ENCODE data around the gene CELSR1. TPM values are rescaled to one million over a fixed set of nuclear protein-coding genes. Genes with fewer than 3 reads are reported as not detected.
A peak's percentile ranks its signal among the peaks of the same experiment; 100 is the strongest.

The CELSR1 gene
- 10 to 100 TPM; 19.8 to 34.8 TPM for polyA plus RNA-seq

GRCh38 chr22:46537225-46537945 lies at the start of gene CELSR1:
Gene CELSR1, minus strand, starts transcription at chr22:46537620. Its CDS starts 450 bp downstream, at chr22:46537170.
- Histone ChIP-seq H3K4me3 (ENCODE audit: low read depth in 1 of 2, low read length in 2 of 2) (peak within 1 kb of the TSS; percentile 56 to 72), H3K27me3 (ENCODE audit: control insufficient read depth in 1 of 2, insufficient read depth in 2 of 2, low read length in 2 of 2) (no peaks in the 10 kb centered on the region), H3K4me1 (ENCODE audit: control insufficient read depth in 2 of 2, insufficient read depth in 2 of 2, low read length in 1 of 2) (peaks cover 5 to 24% of the 10 kb centered on the region in 2 donors), H3K36me3 (ENCODE audit: control insufficient read depth in 2 of 2, insufficient read depth in 2 of 2, low read length in 1 of 2) (peaks cover 0 to 16% of the 10 kb centered on the region in 2 donors), H3K27ac (ENCODE audit: low read depth in 2 of 2, low read length in 1 of 2) (peak within 1 kb of the TSS; percentile 89 to 92), H3K9me3 (ENCODE audit: control insufficient read depth in 2 of 2, insufficient read depth in 1 of 2, low read depth in 1 of 2, low read length in 1 of 2) (peaks cover 0 to 6% of the 10 kb centered on the region in 2 donors)
- WGBS, 2 donors, result 0 to 1% methylated on average over 80 to 101 of the region's 101 CpGs

- H3K4me3 ChIP-seq (ENCODE audit: low read depth in 1 of 2, low read length in 2 of 2), result no peak overlapping the region
- 63 to 74% methylated on average over 9 of the region's 9 CpGs for WGBS, 2 donors
- no peaks in the 10 kb centered on the region for H3K9me3 ChIP-seq (ENCODE audit: control insufficient read depth in 2 of 2, insufficient read depth in 1 of 2, low read depth in 1 of 2, low read length in 1 of 2)
- H3K27ac ChIP-seq (ENCODE audit: low read depth in 2 of 2, low read length in 1 of 2), result no peak overlapping the region
- peaks cover 0 to 3% of the 10 kb centered on the region in 2 donors for H3K36me3 ChIP-seq (ENCODE audit: control insufficient read depth in 2 of 2, insufficient read depth in 2 of 2, low read length in 1 of 2)
- no peaks in the 10 kb centered on the region for H3K27me3 ChIP-seq (ENCODE audit: control insufficient read depth in 1 of 2, insufficient read depth in 2 of 2, low read length in 2 of 2)
- H3K4me1 ChIP-seq (ENCODE audit: control insufficient read depth in 2 of 2, insufficient read depth in 2 of 2, low read length in 1 of 2), result peaks cover 11 to 38% of the 10 kb centered on the region in 2 donors
Measured at GRCh38 chr22:46587061-46587460, 49.6 kb upstream of the CELSR1 start.

GRCh38 chr22:46586531-46587011 lies 49.2 kb upstream of the CELSR1 start:
- Histone ChIP-seq H3K4me3 (ENCODE audit: low read depth in 1 of 2, low read length in 2 of 2) (no peak overlapping the region), H3K27ac (ENCODE audit: low read depth in 2 of 2, low read length in 1 of 2) (no peak overlapping the region), H3K27me3 (ENCODE audit: control insufficient read depth in 1 of 2, insufficient read depth in 2 of 2, low read length in 2 of 2) (no peaks in the 10 kb centered on the region), H3K36me3 (ENCODE audit: control insufficient read depth in 2 of 2, insufficient read depth in 2 of 2, low read length in 1 of 2) (peaks cover 0 to 3% of the 10 kb centered on the region in 2 donors), H3K4me1 (ENCODE audit: control insufficient read depth in 2 of 2, insufficient read depth in 2 of 2, low read length in 1 of 2) (peaks cover 15 to 38% of the 10 kb centered on the region in 2 donors), H3K9me3 (ENCODE audit: control insufficient read depth in 2 of 2, insufficient read depth in 1 of 2, low read depth in 1 of 2, low read length in 1 of 2) (no peaks in the 10 kb centered on the region)
- 84 to 87% methylated on average over 12 of the region's 12 CpGs for WGBS, 2 donors

- H3K27ac ChIP-seq (ENCODE audit: low read depth in 2 of 2, low read length in 1 of 2), result no peak overlapping the region
- H3K27me3 ChIP-seq (ENCODE audit: control insufficient read depth in 1 of 2, insufficient read depth in 2 of 2, low read length in 2 of 2), result no peaks in the 10 kb centered on the region
- H3K4me1 ChIP-seq (ENCODE audit: control insufficient read depth in 2 of 2, insufficient read depth in 2 of 2, low read length in 1 of 2), result peaks cover 17 to 43% of the 10 kb centered on the region in 2 donors
- 85 to 87% methylated on average over 12 of the region's 12 CpGs for WGBS, 2 donors
- no peaks in the 10 kb centered on the region for H3K9me3 ChIP-seq (ENCODE audit: control insufficient read depth in 2 of 2, insufficient read depth in 1 of 2, low read depth in 1 of 2, low read length in 1 of 2)
- H3K36me3 ChIP-seq (ENCODE audit: control insufficient read depth in 2 of 2, insufficient read depth in 2 of 2, low read length in 1 of 2), result peaks cover 0 to 3% of the 10 kb centered on the region in 2 donors
- H3K4me3 ChIP-seq (ENCODE audit: low read depth in 1 of 2, low read length in 2 of 2), result no peak overlapping the region
Measured at GRCh38 chr22:46586123-46586519, 48.7 kb upstream of the CELSR1 start.

GRCh38 chr22:46585340-46586122 lies 48.1 kb upstream of the CELSR1 start:
- no peak overlapping the region for H3K27ac ChIP-seq (ENCODE audit: low read depth in 2 of 2, low read length in 1 of 2)
- H3K36me3 ChIP-seq (ENCODE audit: control insufficient read depth in 2 of 2, insufficient read depth in 2 of 2, low read length in 1 of 2), result peaks cover 0 to 3% of the 10 kb centered on the region in 2 donors
- peaks cover 17 to 43% of the 10 kb centered on the region in 2 donors for H3K4me1 ChIP-seq (ENCODE audit: control insufficient read depth in 2 of 2, insufficient read depth in 2 of 2, low read length in 1 of 2)
- H3K4me3 ChIP-seq (ENCODE audit: low read depth in 1 of 2, low read length in 2 of 2), result no peak overlapping the region
- no peaks in the 10 kb centered on the region for H3K9me3 ChIP-seq (ENCODE audit: control insufficient read depth in 2 of 2, insufficient read depth in 1 of 2, low read depth in 1 of 2, low read length in 1 of 2)
- 87 to 88% methylated on average over 19 of the region's 19 CpGs for WGBS, 2 donors
- H3K27me3 ChIP-seq (ENCODE audit: control insufficient read depth in 1 of 2, insufficient read depth in 2 of 2, low read length in 2 of 2), result no peaks in the 10 kb centered on the region

GRCh38 chr22:46584081-46584921 lies 46.9 kb upstream of the CELSR1 start:
- Histone ChIP-seq H3K4me3 (ENCODE audit: low read depth in 1 of 2, low read length in 2 of 2) (no peak overlapping the region), H3K9me3 (ENCODE audit: control insufficient read depth in 2 of 2, insufficient read depth in 1 of 2, low read depth in 1 of 2, low read length in 1 of 2) (no peaks in the 10 kb centered on the region), H3K27me3 (ENCODE audit: control insufficient read depth in 1 of 2, insufficient read depth in 2 of 2, low read length in 2 of 2) (no peaks in the 10 kb centered on the region), H3K36me3 (ENCODE audit: control insufficient read depth in 2 of 2, insufficient read depth in 2 of 2, low read length in 1 of 2) (peaks cover 0 to 3% of the 10 kb centered on the region in 2 donors), H3K27ac (ENCODE audit: low read depth in 2 of 2, low read length in 1 of 2) (peak overlapping the region; percentile 45 to 85), H3K4me1 (ENCODE audit: control insufficient read depth in 2 of 2, insufficient read depth in 2 of 2, low read length in 1 of 2) (peaks cover 17 to 48% of the 10 kb centered on the region in 2 donors)
- WGBS, 2 donors, result 43 to 63% methylated on average over 43 of the region's 43 CpGs

- Histone ChIP-seq H3K9me3 (ENCODE audit: control insufficient read depth in 2 of 2, insufficient read depth in 1 of 2, low read depth in 1 of 2, low read length in 1 of 2) (no peaks in the 10 kb centered on the region), H3K27ac (ENCODE audit: low read depth in 2 of 2, low read length in 1 of 2) (no peak overlapping the region), H3K4me3 (ENCODE audit: low read depth in 1 of 2, low read length in 2 of 2) (no peak overlapping the region), H3K36me3 (ENCODE audit: control insufficient read depth in 2 of 2, insufficient read depth in 2 of 2, low read length in 1 of 2) (peaks cover 0 to 3% of the 10 kb centered on the region in 2 donors), H3K4me1 (ENCODE audit: control insufficient read depth in 2 of 2, insufficient read depth in 2 of 2, low read length in 1 of 2) (peaks cover 20 to 50% of the 10 kb centered on the region in 2 donors), H3K27me3 (ENCODE audit: control insufficient read depth in 1 of 2, insufficient read depth in 2 of 2, low read length in 2 of 2) (no peaks in the 10 kb centered on the region)
- 93 to 96% methylated on average over 11 of the region's 11 CpGs for WGBS, 2 donors
Measured at GRCh38 chr22:46583571-46583970, 46.2 kb upstream of the CELSR1 start.

- Histone ChIP-seq H3K4me1 (ENCODE audit: control insufficient read depth in 2 of 2, insufficient read depth in 2 of 2, low read length in 1 of 2) (peaks cover 17 to 56% of the 10 kb centered on the region in 2 donors), H3K27ac (ENCODE audit: low read depth in 2 of 2, low read length in 1 of 2) (no peak overlapping the region), H3K36me3 (ENCODE audit: control insufficient read depth in 2 of 2, insufficient read depth in 2 of 2, low read length in 1 of 2) (peaks cover 0 to 3% of the 10 kb centered on the region in 2 donors), H3K27me3 (ENCODE audit: control insufficient read depth in 1 of 2, insufficient read depth in 2 of 2, low read length in 2 of 2) (no peaks in the 10 kb centered on the region), H3K4me3 (ENCODE audit: low read depth in 1 of 2, low read length in 2 of 2) (no peak overlapping the region), H3K9me3 (ENCODE audit: control insufficient read depth in 2 of 2, insufficient read depth in 1 of 2, low read depth in 1 of 2, low read length in 1 of 2) (no peaks in the 10 kb centered on the region)
- 70 to 87% methylated on average over 14 of the region's 14 CpGs for WGBS, 2 donors
Measured at GRCh38 chr22:46582281-46582933, 45.0 kb upstream of the CELSR1 start.

Data from esophagus (tissue), 2 donors.